HEK293T (cell line): ENCODE measurements around the gene C3.

Experiments
- FOXK2 ChIP-seq: fragments of 450-650 bp; IDR thresholded peaks from 2 replicates; pipeline ENCODE4 v1.6.1; 2016; ENCODE audit warnings: mild to moderate bottlenecking
- PKNOX1 ChIP-seq: fragments of 450-650 bp; IDR thresholded peaks from 2 replicates; pipeline ENCODE4 v1.6.1; 2016
- SP1 ChIP-seq: fragments of 450-650 bp; IDR thresholded peaks from 2 replicates; pipeline ENCODE4 v1.6.1; 2017

- no peak for TF ChIP-seq SP1
- peak; percentile 91 for TF ChIP-seq PKNOX1
- TF ChIP-seq FOXK2, result no peak
Observed at GRCh38 chr19:6693056-6693471, 27.4 kb downstream of the C3 start.
